Measurements from ENCODE around the gene CHST11.

Gene CHST11

GRCh38 chr12:104602896-104603295 lies 146.1 kb downstream of the CHST11 start:
- DNase-seq (ENCODE audit: low spot score), result no peak
- in situ Hi-C loops (cut with MboI; ENCODE audit: low sequenced_read_pairs, unreplicated experiment), result no loop called here
- no peak for TF ChIP-seq CTCF (IDR thresholded peaks at IDR 0.05; ENCODE audit: borderline replicate concordance, control extremely low read depth, extremely low read depth, insufficient read depth, missing control alignments)

GRCh38 chr12:104603545-104603973 lies 146.8 kb downstream of the CHST11 start:
- in situ Hi-C loops (cut with MboI; ENCODE audit: low sequenced_read_pairs, unreplicated experiment), result no loop called here
- no peak for TF ChIP-seq CTCF (IDR thresholded peaks at IDR 0.05; ENCODE audit: borderline replicate concordance, control extremely low read depth, extremely low read depth, insufficient read depth, missing control alignments)
- no peak for DNase-seq (ENCODE audit: low spot score)

- peak; percentile 79 for DNase-seq (ENCODE audit: low spot score)
- in situ Hi-C loops (cut with MboI; ENCODE audit: low sequenced_read_pairs, unreplicated experiment), result no loop called here
- no peak for TF ChIP-seq CTCF (IDR thresholded peaks at IDR 0.05; ENCODE audit: borderline replicate concordance, control extremely low read depth, extremely low read depth, insufficient read depth, missing control alignments)
Measured at GRCh38 chr12:104604070-104604994, 147.6 kb downstream of the CHST11 start.

GRCh38 chr12:104604995-104605675 lies 148.4 kb downstream of the CHST11 start:
- in situ Hi-C loops (cut with MboI; ENCODE audit: low sequenced_read_pairs, unreplicated experiment), result no loop called here
- TF ChIP-seq CTCF (IDR thresholded peaks at IDR 0.05; ENCODE audit: borderline replicate concordance, control extremely low read depth, extremely low read depth, insufficient read depth, missing control alignments), result no peak
- DNase-seq (ENCODE audit: low spot score), result no peak

- no peak for TF ChIP-seq CTCF (IDR thresholded peaks at IDR 0.05; ENCODE audit: borderline replicate concordance, control extremely low read depth, extremely low read depth, insufficient read depth, missing control alignments)
- in situ Hi-C loops (cut with MboI; ENCODE audit: low sequenced_read_pairs, unreplicated experiment), result no loop called here
- no peak for DNase-seq (ENCODE audit: low spot score)
Measured at GRCh38 chr12:104605685-104606084, 148.9 kb downstream of the CHST11 start.

- in situ Hi-C loops (cut with MboI; ENCODE audit: low sequenced_read_pairs, unreplicated experiment), result no loop called here
- no peak for DNase-seq (ENCODE audit: low spot score)
- TF ChIP-seq CTCF (IDR thresholded peaks at IDR 0.05; ENCODE audit: borderline replicate concordance, control extremely low read depth, extremely low read depth, insufficient read depth, missing control alignments), result no peak
Measured at GRCh38 chr12:104608998-104609397, 152.2 kb downstream of the CHST11 start.
